Activated naive CD4-positive, alpha-beta T cell treated with anti-CD3 and anti-CD28 coated beads, Interleukin-2, amount 10 ng/mL, durations not matched to agents 7 days and 5 days (primary cell): ENCODE data around the gene ZBTB1.
"Not testable (repeated sequence)": the region's sequence is repeated elsewhere in the genome, so short reads cannot be mapped to it uniquely, and the experiment has no call there.

ENCODE experiments used
- CTCF ChIA-PET: fragments of 350-600 bp; sonication (Branson Sonifier 250); formaldehyde crosslinking; loops from one replicate; lab custom pipeline; 2021; ENCODE audit warnings: antibody characterized with exemption; lab: Charles Lee
- DNase-seq: peaks from one replicate; pipeline ENCODE4 v3.0.0-alpha.2; 2020
- H3K27ac Mint-ChIP-seq: one replicate; pipeline ENCODE4 v1.8.0; 2021; ENCODE audit warnings: mild to moderate bottlenecking, moderate library complexity, mixed read lengths
- H3K27me3 Mint-ChIP-seq: one replicate; pipeline ENCODE4 v1.8.0; 2021; ENCODE audit warnings: mild to moderate bottlenecking, mixed read lengths
- H3K36me3 Mint-ChIP-seq: one replicate; pipeline ENCODE4 v1.8.0; 2021; ENCODE audit warnings: mixed read lengths
- H3K4me1 Mint-ChIP-seq: one replicate; pipeline ENCODE4 v1.8.0; 2021; ENCODE audit warnings: mixed read lengths
- H3K4me3 Mint-ChIP-seq: one replicate; pipeline ENCODE4 v1.8.0; 2021; ENCODE audit warnings: mild to moderate bottlenecking, moderate library complexity, mixed read lengths
- H3K9me3 Mint-ChIP-seq: one replicate; pipeline ENCODE4 v1.8.0; 2021; ENCODE audit warnings: mixed read lengths

ZBTB1 gene

DNA sequence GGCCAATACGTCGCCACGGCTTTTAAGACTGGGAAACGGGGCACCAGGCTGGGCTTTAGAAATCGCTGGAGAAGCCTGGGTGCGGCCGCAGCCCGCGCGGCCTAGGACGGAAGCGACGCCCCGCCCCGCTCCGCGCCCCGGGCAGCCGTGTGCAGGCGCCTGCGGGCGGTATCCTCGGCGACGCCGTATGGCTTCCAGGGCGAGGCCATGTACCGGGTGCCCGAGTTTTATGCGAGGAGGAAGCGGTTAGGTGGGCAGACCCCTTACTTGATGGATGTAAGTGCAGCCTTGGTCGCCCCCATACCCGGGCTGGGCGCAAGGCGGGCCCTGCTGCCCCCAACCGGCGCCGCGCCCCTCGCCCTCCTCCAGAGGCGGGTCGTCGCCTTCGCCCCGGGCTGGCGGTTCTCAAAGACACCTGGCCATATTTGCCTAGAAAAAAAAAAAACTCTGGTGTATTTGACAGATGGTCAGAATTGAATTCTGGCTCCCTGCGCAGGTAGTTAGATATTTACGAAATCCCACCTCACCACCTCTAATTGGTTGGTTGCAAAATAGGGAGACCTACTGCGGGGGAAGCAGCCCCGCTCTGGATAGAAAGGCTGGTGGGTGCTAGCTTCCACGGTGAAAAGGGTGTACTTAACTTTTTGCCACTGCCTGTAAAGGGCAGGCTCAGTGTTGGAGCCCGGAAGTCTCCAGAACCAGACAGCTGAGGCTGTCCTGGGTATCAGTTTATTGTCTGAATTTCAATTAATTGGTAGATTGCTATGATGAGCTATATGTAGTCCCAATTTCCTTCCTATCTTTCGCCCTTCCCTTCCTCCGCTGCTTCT, 45.4 kb downstream of the ZBTB1 start, which contains the start of gene PPP1R36:
PPP1R36 (plus strand) TSS at position 171 of the 830 bp plus-strand sequence; CDS start at position 208, 37 bp downstream.
- peaks cover 51% of the 10 kb centered on the region for H3K27me3 Mint-ChIP-seq
- CTCF ChIA-PET, result interaction anchor here (1.4 to 2.4 kb wide), 2 partner anchors 10 to 39 kb away, joined by 3 to 6 read pairs; partner anchors contain the start of gene HSPA2
- peaks cover 15% of the 10 kb centered on the region for H3K4me1 Mint-ChIP-seq
- peak within 1 kb of the TSS; percentile 49 for H3K4me3 Mint-ChIP-seq
- no peaks in the 10 kb centered on the region for H3K9me3 Mint-ChIP-seq
- no peaks in the 10 kb centered on the region for H3K36me3 Mint-ChIP-seq
- DNase-seq, result peak; percentile 63
- H3K27ac Mint-ChIP-seq, result no peak within 1 kb of the TSS

- H3K36me3 Mint-ChIP-seq, result no peaks in the 10 kb centered on the region
- no peak for DNase-seq
- no peak overlapping the region for H3K27ac Mint-ChIP-seq
- peaks cover 15% of the 10 kb centered on the region for H3K4me1 Mint-ChIP-seq
- CTCF ChIA-PET, result interaction anchor here (1.1 to 2.4 kb wide), 2 partner anchors 10 to 11 kb away, joined by 4 to 6 read pairs; partner anchors contain the start of gene HSPA2
- no peaks in the 10 kb centered on the region for H3K9me3 Mint-ChIP-seq
- peaks cover 47% of the 10 kb centered on the region for H3K27me3 Mint-ChIP-seq
- peak overlapping the region; percentile 39 for H3K4me3 Mint-ChIP-seq
Measured at GRCh38 chr14:64550621-64551333, 46.2 kb downstream of the ZBTB1 start.

GRCh38 chr14:64554556-64554955, 50.0 kb downstream of the ZBTB1 start:
- Mint-ChIP-seq H3K4me1 (peaks cover 10% of the 10 kb centered on the region), H3K36me3 (no peaks in the 10 kb centered on the region), H3K4me3 (no peak overlapping the region), H3K27ac (no peak overlapping the region), H3K9me3 (no peaks in the 10 kb centered on the region), H3K27me3 (peaks cover 55% of the 10 kb centered on the region)
- CTCF ChIA-PET, result no interaction called here
- no peak for DNase-seq

GRCh38 chr14:64556526-64556925, 52.0 kb downstream of the ZBTB1 start:
- H3K27me3 Mint-ChIP-seq, result peaks cover 39% of the 10 kb centered on the region
- peaks cover 16% of the 10 kb centered on the region for H3K4me1 Mint-ChIP-seq
- no peak overlapping the region for H3K27ac Mint-ChIP-seq
- H3K9me3 Mint-ChIP-seq, result no peaks in the 10 kb centered on the region
- CTCF ChIA-PET, result no interaction called here
- no peaks in the 10 kb centered on the region for H3K36me3 Mint-ChIP-seq
- DNase-seq, result no peak
- no peak overlapping the region for H3K4me3 Mint-ChIP-seq

- not testable (repeated sequence) for H3K27ac Mint-ChIP-seq, H3K4me3 Mint-ChIP-seq
Measured at GRCh38 chr14:64558216-64558615, 53.6 kb downstream of the ZBTB1 start.

DNA sequence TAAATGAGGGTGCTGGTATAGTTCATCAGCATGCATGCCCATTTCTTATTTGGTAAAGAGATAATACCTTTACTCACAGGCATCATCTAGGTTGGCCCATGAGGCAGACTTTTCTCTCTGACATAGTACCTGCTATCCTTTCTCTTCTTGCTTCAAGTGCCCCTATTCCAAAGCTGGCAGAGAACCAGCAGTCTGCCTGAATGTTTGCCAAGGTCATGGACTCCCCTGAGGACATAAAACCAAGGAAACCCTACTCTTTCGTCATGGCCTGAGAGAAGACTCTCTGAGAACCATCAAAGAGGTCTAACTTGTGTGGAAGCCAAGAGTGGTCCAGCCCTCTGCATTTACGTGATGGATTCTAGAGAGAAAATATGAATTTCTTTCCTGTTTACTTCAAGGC, 57.1 kb downstream of the ZBTB1 start:
- CTCF ChIA-PET, result interaction anchor here (0.9 to 1.5 kb wide), 2 partner anchors 11 kb away, joined by 3 to 4 read pairs; no protein-coding TSS in a partner anchor

More at GRCh38 chr14:64558216-64558615, 53.6 kb downstream of the ZBTB1 start:
- CTCF ChIA-PET, DNase-seq, H3K9me3 Mint-ChIP-seq, H3K36me3 Mint-ChIP-seq: not testable (repeated sequence)
- Mint-ChIP-seq H3K27me3 (peaks cover 28% of the 10 kb centered on the region), H3K4me1 (peaks cover 19% of the 10 kb centered on the region)

DNA sequence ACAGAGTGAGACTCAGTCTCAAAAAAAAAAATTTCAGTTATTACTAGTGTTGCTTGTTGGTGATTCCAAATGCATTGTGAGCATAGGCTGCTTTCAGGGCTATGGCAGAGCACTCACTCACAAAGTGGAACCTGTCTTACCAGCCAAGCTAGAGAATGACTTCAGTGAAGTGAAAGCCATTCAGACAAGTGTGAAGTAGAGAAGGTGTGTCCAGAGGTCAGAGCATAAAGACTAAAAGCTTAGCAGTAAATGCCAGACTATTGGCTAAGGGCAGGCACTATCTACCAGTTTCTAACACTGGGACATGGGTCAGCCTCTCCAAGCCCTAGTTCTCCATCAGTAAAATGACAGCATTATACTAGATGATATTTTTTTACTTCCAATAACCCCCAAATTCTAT, 57.9 kb downstream of the ZBTB1 start:
- Mint-ChIP-seq H3K27ac (no peak overlapping the region), H3K27me3 (peaks cover 36% of the 10 kb centered on the region), H3K4me3 (no peak overlapping the region), H3K4me1 (peaks cover 19% of the 10 kb centered on the region), H3K36me3 (no peaks in the 10 kb centered on the region), H3K9me3 (no peaks in the 10 kb centered on the region)
- no peak for DNase-seq
- CTCF ChIA-PET, result no interaction called here

More for the DNA sequence above, 57.1 kb downstream of the ZBTB1 start:
- no peak overlapping the region for H3K27ac Mint-ChIP-seq
- H3K4me1 Mint-ChIP-seq, result peaks cover 19% of the 10 kb centered on the region
- peaks cover 30% of the 10 kb centered on the region for H3K27me3 Mint-ChIP-seq
- H3K36me3 Mint-ChIP-seq, result no peaks in the 10 kb centered on the region
- no peak overlapping the region for H3K4me3 Mint-ChIP-seq
- no peak for DNase-seq
- no peaks in the 10 kb centered on the region for H3K9me3 Mint-ChIP-seq

DNA sequence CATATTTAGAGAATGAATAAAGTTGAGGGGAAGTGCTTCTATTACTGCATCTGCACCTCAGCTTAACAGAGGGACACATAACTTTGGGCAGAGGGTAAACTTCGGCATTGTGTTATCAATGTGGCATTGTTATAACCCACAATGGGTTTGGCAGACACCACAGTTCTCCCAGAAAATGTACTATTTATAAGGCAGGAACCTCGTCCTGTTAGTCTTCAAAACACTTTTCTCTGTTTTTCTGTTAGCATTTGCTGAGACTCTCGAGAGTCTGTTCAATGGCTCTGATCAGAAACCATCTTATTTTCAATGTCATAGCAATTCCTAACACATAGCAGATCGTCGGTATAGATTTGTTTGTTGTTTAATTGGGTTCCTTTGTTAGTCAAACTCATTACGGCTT, 59.1 kb downstream of the ZBTB1 start:
- peaks cover 19% of the 10 kb centered on the region for H3K4me1 Mint-ChIP-seq
- H3K9me3 Mint-ChIP-seq, result no peaks in the 10 kb centered on the region
- CTCF ChIA-PET, result no interaction called here
- H3K27me3 Mint-ChIP-seq, result peaks cover 27% of the 10 kb centered on the region
- H3K36me3 Mint-ChIP-seq, result no peaks in the 10 kb centered on the region
- no peak overlapping the region for H3K4me3 Mint-ChIP-seq
- DNase-seq, result no peak
- H3K27ac Mint-ChIP-seq, result no peak overlapping the region

GRCh38 chr14:64566651-64567122, 62.1 kb downstream of the ZBTB1 start:
- Mint-ChIP-seq H3K9me3 (no peaks in the 10 kb centered on the region), H3K27ac (no peak overlapping the region)
- DNase-seq, result no peak

DNA sequence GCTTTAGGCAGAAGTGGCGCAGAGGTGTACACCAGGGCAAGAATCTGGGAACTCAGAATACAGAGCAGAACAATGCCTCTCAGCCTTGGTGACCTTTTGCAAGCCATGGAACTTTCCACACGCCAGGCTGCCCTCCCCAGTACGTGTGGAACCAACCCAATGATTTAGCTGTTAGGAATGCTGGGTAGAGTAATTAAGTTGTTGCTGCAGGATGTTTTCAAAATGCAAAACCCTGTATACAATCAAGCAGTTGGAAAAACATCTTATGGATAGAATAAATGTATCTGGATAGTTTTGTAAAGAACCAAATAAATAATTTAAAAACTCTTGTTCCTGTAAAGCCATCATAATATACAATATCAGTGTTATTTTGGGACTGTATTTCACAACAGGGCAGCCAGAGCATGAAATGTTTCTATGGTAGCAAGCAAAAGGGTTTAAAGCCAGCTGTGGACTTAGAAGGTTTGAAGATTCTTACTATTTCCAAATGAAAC, 64.6 kb downstream of the ZBTB1 start:
- no peak for DNase-seq
- no peaks in the 10 kb centered on the region for H3K9me3 Mint-ChIP-seq
- CTCF ChIA-PET, result no interaction called here
- no peaks in the 10 kb centered on the region for H3K36me3 Mint-ChIP-seq
- H3K4me3 Mint-ChIP-seq, result no peak overlapping the region
- H3K27me3 Mint-ChIP-seq, result peaks cover 17% of the 10 kb centered on the region
- H3K27ac Mint-ChIP-seq, result no peak overlapping the region
- H3K4me1 Mint-ChIP-seq, result no peaks in the 10 kb centered on the region

More at GRCh38 chr14:64566651-64567122, 62.1 kb downstream of the ZBTB1 start:
- CTCF ChIA-PET, result no interaction called here
- Mint-ChIP-seq H3K4me3 (no peak overlapping the region), H3K36me3 (no peaks in the 10 kb centered on the region), H3K27me3 (peaks cover 22% of the 10 kb centered on the region), H3K4me1 (peaks cover 2% of the 10 kb centered on the region)

DNA sequence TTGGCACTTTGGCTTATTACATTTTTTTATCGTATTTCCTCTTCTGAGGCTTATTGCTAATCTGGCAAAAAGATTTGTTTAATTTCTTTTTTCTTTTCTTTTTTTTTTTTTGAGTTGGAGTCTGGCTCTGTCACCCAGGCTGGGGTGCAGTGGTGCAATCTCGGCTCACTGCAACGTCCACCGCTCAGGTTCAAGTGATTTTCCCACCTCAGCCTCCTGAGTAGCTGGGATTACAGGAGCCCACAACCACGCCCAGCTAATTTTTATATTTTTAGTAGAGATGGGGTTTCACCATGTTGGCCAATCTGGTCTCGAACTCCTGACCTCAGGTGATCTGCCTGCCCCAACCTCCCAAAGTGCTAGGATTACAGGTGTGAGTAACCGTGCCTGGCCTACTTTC, 65.1 kb downstream of the ZBTB1 start:
- CTCF ChIA-PET, H3K9me3 Mint-ChIP-seq, H3K4me1 Mint-ChIP-seq, DNase-seq, H3K4me3 Mint-ChIP-seq, H3K27ac Mint-ChIP-seq, H3K36me3 Mint-ChIP-seq: not testable (repeated sequence)
- peaks cover 18% of the 10 kb centered on the region for H3K27me3 Mint-ChIP-seq

- Mint-ChIP-seq H3K27me3 (peaks cover 10% of the 10 kb centered on the region), H3K36me3 (no peaks in the 10 kb centered on the region), H3K27ac (no peak overlapping the region), H3K4me3 (no peak overlapping the region), H3K9me3 (no peaks in the 10 kb centered on the region), H3K4me1 (no peaks in the 10 kb centered on the region)
- CTCF ChIA-PET, result interaction anchor here (1.4 kb wide), 1 partner anchor 11 kb away, joined by 3 read pairs; no protein-coding TSS in a partner anchor
- no peak for DNase-seq
Measured at GRCh38 chr14:64572386-64573104, 68.0 kb downstream of the ZBTB1 start.

DNA sequence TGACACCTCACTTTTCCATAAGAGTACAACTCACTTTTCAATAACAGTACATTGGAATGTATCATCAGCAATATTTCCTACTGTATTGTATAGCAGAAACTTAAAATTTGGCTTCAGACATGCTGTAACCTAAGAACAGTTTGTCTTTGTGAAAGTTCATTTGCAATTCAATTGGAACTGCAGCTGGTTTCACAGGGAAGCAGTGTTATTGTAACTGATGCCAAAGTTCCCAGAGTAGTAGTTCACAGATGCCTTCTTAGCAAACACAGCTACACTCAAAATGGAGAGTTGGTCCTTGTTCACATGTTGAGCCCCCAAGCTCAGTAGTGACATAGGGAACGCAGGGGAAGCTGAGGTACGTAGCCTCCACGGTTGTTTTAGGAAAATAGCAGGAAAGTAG, 68.5 kb downstream of the ZBTB1 start:
- H3K4me1 Mint-ChIP-seq, result no peaks in the 10 kb centered on the region
- H3K9me3 Mint-ChIP-seq, result no peaks in the 10 kb centered on the region

More for the DNA sequence above, 68.5 kb downstream of the ZBTB1 start:
- DNase-seq, result no peak
- CTCF ChIA-PET, result interaction anchor here (1.4 kb wide), 1 partner anchor 12 kb away, joined by 3 read pairs; no protein-coding TSS in a partner anchor
- no peak overlapping the region for H3K4me3 Mint-ChIP-seq
- no peak overlapping the region for H3K27ac Mint-ChIP-seq
- H3K27me3 Mint-ChIP-seq, result peaks cover 9% of the 10 kb centered on the region
- no peaks in the 10 kb centered on the region for H3K36me3 Mint-ChIP-seq
